Fibroblast of mammary gland (primary cell): Measurements from ENCODE around the gene FMO5.

Source experiments
- DNase-seq: peaks from one replicate; pipeline ENCODE4 v3.0.0-alpha.2; 2010; ENCODE audit warnings: low read depth
- H3K4me3 ChIP-seq: 2 replicates; pipeline ENCODE4 v1.5.1; 2011; ENCODE audit warnings: low read depth, mild to moderate bottlenecking, low read length, moderate library complexity; ENCODE audit not compliant: control insufficient read depth
- CTCF ChIP-seq: conservative IDR thresholded peaks from 2 replicates; pipeline ENCODE4 v1.5.1; 2011; ENCODE audit warnings: low read depth, low read length, inconsistent platforms; ENCODE audit not compliant: control insufficient read depth, insufficient read depth

Gene FMO5

GRCh38 chr1:147185432-147185831 is 39.7 kb downstream of the FMO5 start:
- DNase-seq, result no peak
- no peak for TF ChIP-seq CTCF
- no peak overlapping the region for H3K4me3 ChIP-seq

GRCh38 chr1:147177611-147178380 is 47.3 kb downstream of the FMO5 start:
- DNase-seq, result peak; percentile 83
- TF ChIP-seq CTCF, result no peak
- H3K4me3 ChIP-seq, result peak overlapping the region; percentile 4

- TF ChIP-seq CTCF, result peak; percentile 48
- peak; percentile 96 for DNase-seq
- peak within 1 kb of the TSS; percentile 97 for H3K4me3 ChIP-seq
Measured at GRCh38 chr1:147172168-147173016, 52.7 kb downstream of the FMO5 start, which contains the start of gene PRKAB2. TSS of gene PRKAB2 (minus strand) at chr1:147172470. CDS start at chr1:147172144, 326 bp downstream.

- no peak for TF ChIP-seq CTCF
- DNase-seq, result peak; percentile 18
- H3K4me3 ChIP-seq, result peak overlapping the region; percentile 97
Measured at GRCh38 chr1:147171399-147172167, 53.6 kb downstream of the FMO5 start.

GRCh38 chr1:147169840-147170674 is 55.1 kb downstream of the FMO5 start:
- no peak for DNase-seq
- no peak for TF ChIP-seq CTCF
- peak overlapping the region; percentile 97 for H3K4me3 ChIP-seq
